Peyer's patch (tissue), 4 donors: ENCODE measurements around the gene CD68.

Experiments
- POLR2A ChIP-seq, 2 donors: fragments of 450-650 bp; IDR thresholded peaks; one replicate each; pipeline ENCODE4 v1.5.1; 2017; ENCODE audit warnings: antibody characterized with exemption in 2 of 2, mild to moderate bottlenecking in 2 of 2, moderate library complexity in 2 of 2
- TF ChIP-seq, protein P1 (sequence below), 6 experiments: fragments of 450-650 bp in 4 of 6; fragments of 200-600 bp in 2 of 6; sonication (generic) in 1 of 6; IDR thresholded peaks; one replicate each; pipeline ENCODE4 v1.5.1; 2017 to 2019; ENCODE audit warnings: antibody characterized with exemption in 6 of 6, mild to moderate bottlenecking in 3 of 6, moderate library complexity in 1 of 6

DNA sequence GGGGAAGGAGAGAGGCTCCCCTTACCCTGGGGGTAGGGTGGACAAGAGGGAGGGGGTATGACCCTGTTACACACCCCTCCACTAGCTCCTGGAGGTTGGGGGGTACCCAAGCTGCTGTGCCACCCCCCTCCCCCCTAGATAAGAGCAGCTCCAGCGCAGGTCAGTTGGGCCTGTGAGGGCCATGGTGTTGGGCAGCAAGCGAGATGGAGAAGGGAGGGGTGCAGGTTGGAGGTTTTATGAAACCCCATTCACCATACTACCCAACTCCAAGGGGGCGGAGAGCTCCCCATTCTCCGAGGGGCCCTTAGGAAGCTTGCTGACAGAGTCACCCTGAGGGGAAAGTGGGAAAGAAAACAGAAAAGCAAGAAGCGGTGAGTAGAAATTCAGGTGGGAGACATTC is 12.2 kb downstream of the CD68 start:
- TF ChIP-seq, protein P1, sequence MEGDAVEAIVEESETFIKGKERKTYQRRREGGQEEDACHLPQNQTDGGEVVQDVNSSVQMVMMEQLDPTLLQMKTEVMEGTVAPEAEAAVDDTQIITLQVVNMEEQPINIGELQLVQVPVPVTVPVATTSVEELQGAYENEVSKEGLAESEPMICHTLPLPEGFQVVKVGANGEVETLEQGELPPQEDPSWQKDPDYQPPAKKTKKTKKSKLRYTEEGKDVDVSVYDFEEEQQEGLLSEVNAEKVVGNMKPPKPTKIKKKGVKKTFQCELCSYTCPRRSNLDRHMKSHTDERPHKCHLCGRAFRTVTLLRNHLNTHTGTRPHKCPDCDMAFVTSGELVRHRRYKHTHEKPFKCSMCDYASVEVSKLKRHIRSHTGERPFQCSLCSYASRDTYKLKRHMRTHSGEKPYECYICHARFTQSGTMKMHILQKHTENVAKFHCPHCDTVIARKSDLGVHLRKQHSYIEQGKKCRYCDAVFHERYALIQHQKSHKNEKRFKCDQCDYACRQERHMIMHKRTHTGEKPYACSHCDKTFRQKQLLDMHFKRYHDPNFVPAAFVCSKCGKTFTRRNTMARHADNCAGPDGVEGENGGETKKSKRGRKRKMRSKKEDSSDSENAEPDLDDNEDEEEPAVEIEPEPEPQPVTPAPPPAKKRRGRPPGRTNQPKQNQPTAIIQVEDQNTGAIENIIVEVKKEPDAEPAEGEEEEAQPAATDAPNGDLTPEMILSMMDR (IDR thresholded peaks at IDR 0.05), result no peak
- TF ChIP-seq POLR2A (IDR thresholded peaks at IDR 0.05), result no peak
